GM21526 (cell line): Measurements from ENCODE around the gene XRCC4.
"Not testable (repeated sequence)": the region's sequence is repeated elsewhere in the genome, so short reads cannot be mapped to it uniquely, and the experiment has no call there.

Source experiments
- ATAC-seq: cut with Tn5 transposase; IDR thresholded peaks from one replicate; pipeline ENCODE4 v1.9.1; 2021; ENCODE audit warnings: moderate library complexity; ENCODE audit not compliant: unreplicated experiment, low FRiP score

The XRCC4 gene

GRCh38 chr5:83107692-83108420, 30.5 kb downstream of the XRCC4 start:
- ATAC-seq: no peak

GRCh38 chr5:83109380-83109779, 32.0 kb downstream of the XRCC4 start:
- ATAC-seq: no peak

GRCh38 chr5:83115816-83116215, 38.5 kb downstream of the XRCC4 start:
- ATAC-seq: no peak

- ATAC-seq: no peak
Measured at GRCh38 chr5:83118471-83118870, 41.1 kb downstream of the XRCC4 start.

GRCh38 chr5:83118976-83119375, 41.6 kb downstream of the XRCC4 start:
- no peak for ATAC-seq

GRCh38 chr5:83124593-83124992, 47.2 kb downstream of the XRCC4 start:
- ATAC-seq: no peak

GRCh38 chr5:83125560-83125959, 48.2 kb downstream of the XRCC4 start:
- no peak for ATAC-seq

- no peak for ATAC-seq
Measured at GRCh38 chr5:83126501-83126900, 49.2 kb downstream of the XRCC4 start.

- ATAC-seq: no peak
Measured at GRCh38 chr5:83133797-83134196, 56.5 kb downstream of the XRCC4 start.

GRCh38 chr5:83142526-83142925, 65.2 kb downstream of the XRCC4 start:
- no peak for ATAC-seq

GRCh38 chr5:83145241-83145640, 67.9 kb downstream of the XRCC4 start:
- ATAC-seq: no peak

- no peak for ATAC-seq
Measured at GRCh38 chr5:83145882-83146331, 68.6 kb downstream of the XRCC4 start.

- ATAC-seq: no peak
Measured at GRCh38 chr5:83146441-83146840, 69.1 kb downstream of the XRCC4 start.

- no peak for ATAC-seq
Measured at GRCh38 chr5:83147593-83147992, 70.2 kb downstream of the XRCC4 start.

- ATAC-seq: no peak
Measured at GRCh38 chr5:83148370-83148769, 71.0 kb downstream of the XRCC4 start.

- ATAC-seq: no peak
Measured at GRCh38 chr5:83149671-83150070, 72.3 kb downstream of the XRCC4 start.

- no peak for ATAC-seq
Measured at GRCh38 chr5:83151821-83152220, 74.5 kb downstream of the XRCC4 start.

- ATAC-seq: not testable (repeated sequence)
Measured at GRCh38 chr5:83152996-83153395, 75.6 kb downstream of the XRCC4 start.

- no peak for ATAC-seq
Measured at GRCh38 chr5:83156001-83156400, 78.7 kb downstream of the XRCC4 start.

- no peak for ATAC-seq
Measured at GRCh38 chr5:83157163-83157562, 79.8 kb downstream of the XRCC4 start.

GRCh38 chr5:83162601-83163000, 85.3 kb downstream of the XRCC4 start:
- ATAC-seq: no peak

- no peak for ATAC-seq
Measured at GRCh38 chr5:83167538-83167937, 90.2 kb downstream of the XRCC4 start.
